Activated gamma-delta T cell (primary cell): ENCODE measurements around the gene RMI1.
"Not testable (repeated sequence)": the region's sequence is repeated elsewhere in the genome, so short reads cannot be mapped to it uniquely, and the experiment has no call there.

Experiments used
- DNase-seq: peaks from one replicate; lab custom pipeline; 2025; lab: John Stamatoyannopoulos, UW

The RMI1 gene

DNA sequence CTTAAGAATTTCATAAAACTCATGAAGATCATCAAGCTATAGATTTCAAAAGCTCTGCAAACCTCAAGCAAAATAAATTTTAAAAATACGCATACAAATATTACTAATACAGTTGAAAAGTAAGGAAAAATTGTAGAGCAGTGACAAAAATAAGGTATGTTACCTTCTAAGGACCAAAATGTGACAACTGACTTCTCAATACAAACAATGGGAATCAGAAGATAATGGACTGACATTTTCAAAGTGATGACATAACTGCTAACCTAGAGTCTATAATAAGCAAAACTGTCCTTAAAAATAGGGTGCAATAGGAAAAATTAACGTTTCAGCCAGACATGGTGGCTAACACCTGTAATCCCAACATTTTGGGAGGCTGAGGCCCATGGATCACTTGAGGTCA, 27.1 kb downstream of the RMI1 start:
- no peak for DNase-seq

DNA sequence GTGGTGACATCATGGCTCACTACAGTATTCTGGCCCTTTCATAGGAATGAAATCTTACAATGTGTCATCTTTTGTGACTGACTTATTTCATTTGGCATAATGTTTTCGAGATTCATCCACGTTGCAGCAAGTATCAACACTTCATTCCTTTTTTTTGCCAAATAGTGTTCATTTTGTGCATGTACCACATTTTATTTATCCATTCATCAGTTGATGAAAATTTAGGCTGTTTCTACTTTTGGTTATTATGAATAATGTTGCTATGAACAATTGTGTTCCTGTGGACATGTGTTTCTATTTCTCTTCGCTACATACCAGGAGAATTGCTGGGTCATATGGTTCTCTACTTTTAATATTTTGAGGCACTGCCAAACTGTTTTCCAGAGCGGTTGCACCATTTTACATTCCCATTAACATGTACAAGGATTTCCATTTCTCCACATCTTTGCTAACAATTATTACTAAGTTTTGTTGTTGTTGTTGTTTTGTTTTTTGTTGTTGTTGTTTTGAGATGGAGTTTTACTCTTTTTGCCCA, 43.5 kb downstream of the RMI1 start:
- DNase-seq: no peak

DNA sequence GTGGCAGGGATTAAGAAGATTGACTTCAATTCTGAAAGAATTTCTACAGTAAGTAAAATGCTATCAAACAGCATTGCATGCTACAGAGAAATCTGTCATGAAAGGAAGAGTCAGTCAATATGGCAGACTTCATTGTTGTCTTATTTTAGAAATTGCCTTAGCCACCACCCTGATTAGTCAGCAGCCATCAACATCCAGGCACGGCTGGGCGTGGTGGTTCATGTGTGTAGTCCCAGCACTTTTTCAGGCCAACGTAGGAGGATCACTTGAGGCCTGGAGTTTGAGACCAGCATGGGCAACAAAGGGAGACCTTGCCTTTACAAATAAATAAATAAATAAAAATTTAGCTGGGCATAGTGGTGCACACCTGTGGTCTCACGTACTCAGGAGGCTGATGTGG, 46.6 kb downstream of the RMI1 start:
- no peak for DNase-seq

DNA sequence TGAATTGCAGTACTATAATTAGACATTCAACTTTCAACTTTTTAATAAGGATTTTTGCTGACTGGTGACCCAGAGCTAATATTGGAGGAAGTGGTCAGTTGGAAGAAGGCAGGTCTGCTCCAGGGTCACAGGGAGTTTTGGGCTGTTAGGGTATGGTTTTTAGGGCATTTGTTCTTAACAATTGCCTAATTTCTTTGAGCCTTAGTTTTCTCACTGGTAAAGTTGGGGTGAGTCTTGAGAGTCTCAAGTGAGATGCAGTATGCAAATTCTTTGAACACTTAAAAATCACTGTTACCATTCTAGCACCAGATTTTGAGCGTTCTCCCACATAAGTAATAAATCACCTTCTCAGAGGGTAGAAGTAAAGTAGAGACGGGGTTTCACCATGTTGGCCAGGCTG, 50.9 kb downstream of the RMI1 start:
- DNase-seq: no peak

GRCh38 chr9:84041857-84042256, 61.3 kb downstream of the RMI1 start:
- DNase-seq: not testable (repeated sequence)

- DNase-seq: no peak
Measured at GRCh38 chr9:84045481-84046097, 65.0 kb downstream of the RMI1 start.
